HG03139 (cell line): ENCODE measurements around the gene OR2Y1.
"Not testable (repeated sequence)": the region's sequence is repeated elsewhere in the genome, so short reads cannot be mapped to it uniquely, and the experiment has no call there.

ENCODE experiments used
- ATAC-seq: cut with Tn5 transposase; IDR thresholded peaks from one replicate; pipeline ENCODE4 v1.9.1; 2021; ENCODE audit not compliant: unreplicated experiment

The OR2Y1 gene

GRCh38 chr5:180739958-180740357, at the start of gene OR2Y1:
Gene OR2Y1, minus strand, starts transcription at chr5:180740058. Its CDS starts 0 bp downstream, at chr5:180740058.
- no peak for ATAC-seq

DNA sequence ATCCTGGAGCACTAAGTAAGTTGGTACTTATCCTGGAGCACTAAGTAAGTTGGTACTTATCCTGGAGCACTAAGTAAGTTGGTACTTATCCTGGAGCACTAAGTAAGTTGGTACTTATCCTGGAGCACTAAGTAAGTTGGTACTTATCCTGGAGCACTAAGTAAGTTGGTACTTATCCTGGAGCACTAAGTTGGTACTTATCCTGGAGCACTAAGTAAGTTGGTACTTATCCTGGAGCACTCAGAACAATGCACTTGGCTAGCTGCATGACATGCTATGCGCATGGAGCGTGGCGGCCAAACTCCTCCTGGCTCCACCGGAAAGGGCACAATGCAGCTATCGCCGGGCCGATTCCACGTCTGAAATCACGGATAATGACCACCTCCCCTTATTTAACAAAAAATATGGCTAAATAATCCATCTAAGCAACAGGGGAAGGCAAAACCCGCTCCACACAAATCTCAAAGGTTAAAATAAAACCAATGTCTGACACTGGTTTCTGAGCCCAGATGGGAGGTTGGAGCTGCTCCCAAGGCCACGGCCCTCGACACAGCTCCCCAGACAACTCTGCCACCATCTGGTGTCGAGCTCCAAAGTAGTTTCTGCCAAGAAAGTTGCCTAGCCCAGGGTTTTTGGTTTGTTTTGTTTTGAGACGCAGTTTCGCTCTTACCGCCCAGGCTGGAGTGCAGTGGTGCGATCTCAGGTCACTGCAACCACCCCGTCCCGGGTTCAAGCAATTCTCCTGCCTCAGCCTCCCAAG, 49.0 kb upstream of the OR2Y1 start:
- ATAC-seq = not testable (repeated sequence)

DNA sequence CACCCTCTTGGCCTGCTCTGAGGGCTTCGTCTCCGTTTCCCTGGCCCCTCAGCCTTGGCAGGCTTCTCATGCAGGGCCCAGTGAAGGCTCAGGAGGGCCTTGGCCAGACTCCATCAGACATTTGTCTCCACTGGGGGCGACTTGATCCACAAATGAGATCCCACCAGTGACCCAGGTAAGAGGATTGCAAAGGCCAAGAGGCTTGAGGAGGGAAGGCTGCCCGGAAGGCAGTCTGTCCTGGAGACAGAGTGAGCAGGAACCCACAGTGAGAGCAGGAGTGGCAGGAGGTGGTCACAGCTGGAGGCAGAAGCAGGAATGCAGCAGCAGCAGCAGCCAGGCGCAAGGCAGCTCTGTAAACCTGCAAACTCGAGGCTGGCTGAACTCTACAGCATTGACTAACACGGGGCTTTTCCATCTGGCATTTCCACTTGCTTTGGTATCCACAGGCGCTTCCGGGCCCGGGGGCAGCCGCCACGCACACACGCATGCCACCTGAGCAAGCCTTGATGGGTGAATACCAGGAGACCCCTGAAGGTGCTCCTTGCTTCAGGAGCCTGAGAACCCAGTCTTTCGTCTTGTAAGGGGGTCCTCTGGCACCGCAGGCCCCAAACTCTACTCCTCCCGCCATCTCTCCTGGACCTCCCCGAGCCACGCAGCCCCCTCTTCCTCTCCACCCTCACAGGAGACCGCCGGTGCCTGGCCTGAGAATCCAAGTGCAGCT, 48.0 kb upstream of the OR2Y1 start:
- no peak for ATAC-seq

DNA sequence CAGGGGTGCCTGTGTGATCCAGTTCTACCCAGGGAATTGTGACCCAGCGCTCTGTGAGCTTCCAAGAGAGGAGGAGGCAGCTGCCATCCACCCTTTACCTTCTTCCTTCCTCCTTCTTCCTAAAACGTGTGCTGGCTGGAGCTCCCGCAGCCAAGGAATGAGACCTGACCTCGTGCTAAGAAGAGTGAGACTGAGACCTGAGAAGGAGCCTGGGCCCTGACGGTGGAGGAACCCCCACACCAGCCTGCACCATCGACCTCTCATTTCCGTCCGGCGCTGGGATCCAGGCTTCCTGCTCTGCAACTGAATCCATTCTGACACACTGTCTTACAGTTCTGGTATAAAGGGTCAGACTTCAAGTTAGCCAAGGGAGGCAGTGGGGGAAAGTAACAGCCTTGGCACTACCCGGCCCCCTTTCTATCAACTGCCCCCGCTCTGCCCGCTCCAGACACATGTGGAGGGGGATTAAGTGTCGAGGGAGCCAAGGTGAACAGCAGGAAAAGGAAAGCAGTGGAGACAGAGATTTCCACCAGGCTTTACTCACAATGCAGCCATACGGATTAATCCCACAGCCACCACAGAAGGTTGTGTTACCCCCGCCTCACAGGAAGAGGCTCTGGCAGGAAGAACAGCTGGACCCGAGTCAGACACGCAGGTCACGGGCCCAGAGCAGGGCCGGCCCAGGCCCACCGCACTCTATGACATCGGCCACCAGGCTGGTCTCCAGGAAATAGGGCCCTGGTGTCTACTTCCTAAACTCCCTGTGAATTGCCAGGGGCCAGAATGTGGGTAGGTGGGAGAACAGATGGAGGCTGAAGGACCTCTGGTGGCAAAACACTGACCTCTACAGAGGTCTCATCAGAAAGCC, 46.9 kb upstream of the OR2Y1 start:
- no peak for ATAC-seq

DNA sequence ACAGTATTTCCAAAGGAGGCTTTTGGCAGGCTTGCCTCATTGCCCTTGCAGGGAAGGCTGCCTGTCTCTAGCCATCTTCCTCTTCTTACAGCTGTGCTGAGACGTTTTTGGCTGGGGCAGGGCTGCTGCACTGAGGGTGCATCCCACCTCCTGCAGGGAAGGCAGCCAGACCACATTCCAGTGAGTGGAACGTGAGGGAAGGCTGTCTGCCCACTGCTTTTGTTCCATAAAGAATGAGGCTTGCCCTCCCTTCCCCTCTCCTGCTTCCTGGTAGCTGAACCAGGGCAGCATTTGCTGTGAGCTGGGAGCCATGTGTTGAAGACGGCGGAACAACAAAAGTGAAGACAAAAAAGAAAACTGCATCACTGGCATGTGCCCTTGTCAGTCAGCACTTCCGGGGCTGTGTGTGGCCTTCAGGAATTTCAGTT, 46.0 kb upstream of the OR2Y1 start:
- ATAC-seq = no peak

DNA sequence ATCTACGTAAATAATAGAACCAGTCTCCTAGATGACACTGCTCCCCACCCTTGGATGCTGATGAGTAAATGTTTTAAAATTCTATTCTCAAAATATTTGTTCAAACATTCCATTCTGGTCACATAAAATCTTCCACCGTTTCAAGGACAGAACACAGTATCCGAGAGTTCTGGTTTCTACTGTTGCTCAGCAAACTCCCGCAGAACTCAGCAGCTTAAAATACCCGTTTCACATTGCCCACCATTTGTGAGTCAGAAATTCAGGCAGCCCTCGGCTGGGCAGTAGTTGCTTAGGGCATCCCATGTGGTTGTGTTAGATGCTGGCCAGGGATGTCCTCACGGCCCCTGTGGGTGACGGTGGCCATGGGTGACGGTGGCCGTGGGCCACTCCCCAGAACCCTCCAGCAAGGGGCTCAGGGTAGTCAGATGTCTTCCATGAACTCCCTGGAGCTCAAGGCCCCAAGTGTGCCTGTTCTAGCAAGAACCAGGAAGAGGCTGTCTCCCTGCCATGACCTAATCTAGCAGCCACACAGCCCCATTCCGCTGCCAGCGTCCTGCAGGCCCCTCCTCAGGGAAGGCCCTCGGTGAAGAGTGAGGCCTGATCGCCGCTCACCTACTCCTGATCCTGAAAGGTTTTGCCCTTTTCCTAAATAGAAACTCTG, 45.4 kb upstream of the OR2Y1 start:
- no peak for ATAC-seq

GRCh38 chr5:180784497-180785097, 44.7 kb upstream of the OR2Y1 start:
- peak; percentile 49 for ATAC-seq

DNA sequence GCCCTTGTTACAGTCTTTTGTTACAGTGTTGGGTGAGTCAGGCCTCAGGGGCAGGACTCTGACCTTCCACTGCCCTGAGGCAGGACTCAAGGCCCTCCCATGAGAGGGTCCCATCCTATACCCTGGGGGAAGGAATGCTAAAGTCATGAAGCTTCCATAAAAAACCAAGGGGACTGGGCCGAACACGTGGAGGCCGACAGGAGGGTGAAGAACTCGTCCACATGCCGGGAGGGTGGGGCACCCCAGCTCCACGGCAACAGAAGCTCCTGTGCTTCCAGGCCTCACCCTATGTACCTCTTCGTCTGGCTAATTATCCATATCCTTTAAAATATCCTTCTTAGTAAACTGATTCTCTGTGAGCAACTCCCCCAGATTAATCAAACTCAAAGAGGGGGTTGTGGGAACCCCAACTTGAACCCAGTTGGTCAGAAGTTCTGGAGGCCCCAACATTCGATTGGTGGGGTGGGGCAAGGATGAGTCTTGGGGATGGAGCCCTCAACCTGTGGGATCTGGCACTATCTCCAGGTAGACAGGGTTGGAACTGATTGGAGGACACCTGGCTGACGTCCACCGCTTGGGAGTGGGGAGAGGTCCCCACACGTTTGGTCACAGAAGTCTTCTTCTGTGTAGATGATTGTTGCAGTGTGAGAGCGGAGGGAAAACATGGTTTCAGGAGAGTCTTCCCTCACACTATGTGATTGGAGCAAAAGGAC, 43.6 kb upstream of the OR2Y1 start:
- ATAC-seq = no peak

- no peak for ATAC-seq
Observed at GRCh38 chr5:180782748-180783147, 42.9 kb upstream of the OR2Y1 start.

GRCh38 chr5:180781900-180782326, 42.1 kb upstream of the OR2Y1 start:
- ATAC-seq = not testable (repeated sequence)

GRCh38 chr5:180779985-180780610, 40.2 kb upstream of the OR2Y1 start:
- no peak for ATAC-seq

DNA sequence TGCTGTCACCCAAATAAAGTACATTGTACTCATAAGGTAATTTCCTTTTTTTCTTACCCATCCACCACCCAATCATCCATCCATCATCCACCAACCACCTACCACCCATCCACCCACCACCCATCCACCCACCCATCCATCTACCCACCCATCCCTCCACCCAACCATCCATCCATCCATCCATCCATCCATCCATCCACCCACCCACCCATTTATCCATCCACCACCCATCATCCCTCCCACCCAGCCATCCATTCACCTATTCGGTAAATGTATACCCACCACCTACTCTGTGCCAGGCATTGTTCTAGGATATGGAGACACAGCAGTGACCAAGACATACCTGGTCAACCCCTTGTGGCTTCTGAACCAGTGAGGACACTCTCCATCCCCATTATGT, 37.6 kb upstream of the OR2Y1 start:
- no peak for ATAC-seq

DNA sequence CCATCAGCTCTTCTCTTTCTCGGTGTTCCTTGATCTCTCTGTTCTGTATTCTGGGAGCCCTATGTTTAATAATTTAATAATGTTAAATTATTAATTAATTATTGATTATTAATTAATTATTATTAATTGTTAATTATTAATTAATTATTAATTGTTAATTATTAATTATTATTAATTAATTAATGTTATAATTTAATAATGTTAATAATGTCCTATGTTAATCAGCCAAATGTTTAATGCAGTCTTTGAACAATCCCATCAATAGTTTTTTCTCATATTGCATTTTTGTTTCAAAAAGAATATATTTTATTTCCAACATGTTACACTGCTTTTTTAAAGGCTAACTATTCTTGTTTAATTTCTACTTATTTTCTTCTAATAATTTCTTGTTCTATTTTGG, 36.5 kb upstream of the OR2Y1 start:
- ATAC-seq = no peak

DNA sequence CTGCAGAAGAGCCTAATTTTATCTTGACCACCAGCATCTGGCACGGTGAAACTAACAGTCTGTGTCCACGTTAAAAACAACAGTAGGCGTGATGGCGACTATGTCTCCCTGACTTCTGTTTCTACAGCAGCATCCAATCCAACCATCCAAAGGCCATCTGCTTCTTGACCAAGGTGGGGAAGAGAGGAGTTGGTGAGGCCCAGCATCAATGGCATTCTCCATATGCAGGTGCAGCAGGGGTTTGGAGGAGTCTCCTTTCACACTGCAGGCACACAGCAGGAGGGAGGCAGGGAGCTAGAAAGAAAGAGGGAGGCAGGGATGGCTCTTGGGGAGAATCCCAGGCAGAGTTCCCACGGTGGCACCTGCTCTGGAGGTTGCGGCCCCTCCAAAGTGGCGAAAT, 35.8 kb upstream of the OR2Y1 start:
- ATAC-seq = no peak

GRCh38 chr5:180771839-180772238, 32.0 kb upstream of the OR2Y1 start:
- ATAC-seq = no peak

DNA sequence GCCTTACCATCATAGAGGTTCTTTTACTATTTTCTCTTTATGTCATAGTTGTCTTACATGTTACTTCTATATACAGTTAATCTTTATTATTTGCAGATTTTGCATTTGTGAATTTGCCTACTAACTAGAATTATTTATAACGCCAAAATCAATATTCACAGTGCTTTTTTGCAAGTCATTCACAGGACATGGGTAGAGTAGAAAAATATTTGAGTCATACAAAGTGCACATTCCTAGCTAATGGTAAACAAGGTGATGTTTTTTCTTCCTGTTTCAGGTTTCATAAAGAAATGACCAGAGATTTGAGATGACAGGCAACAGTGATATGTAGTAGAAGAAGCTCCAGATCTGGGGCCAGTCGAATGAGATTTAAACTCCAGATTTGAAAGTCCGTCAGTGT, 30.0 kb upstream of the OR2Y1 start:
- ATAC-seq = no peak

- ATAC-seq = no peak
Observed at GRCh38 chr5:180755601-180756000, 15.7 kb upstream of the OR2Y1 start.

- no peak for ATAC-seq
Observed at GRCh38 chr5:180744253-180744652, 4.4 kb upstream of the OR2Y1 start.

GRCh38 chr5:180742727-180743126, 2.9 kb upstream of the OR2Y1 start:
- ATAC-seq = no peak
